WTC11 (cell line): ENCODE measurements around the gene CST2.

Source experiments
- AFF4 ChIP-seq: sonication (generic); formaldehyde crosslinking; IDR thresholded peaks from 2 replicates; pipeline ENCODE4 v1.8.1; 2023; ENCODE audit warnings: mild to moderate bottlenecking, missing genetic modification reagents, borderline replicate concordance
- AR ChIP-seq: fragments of 250-450 bp; sonication (Bioruptor Pico); IDR thresholded peaks from 2 replicates; pipeline ENCODE4 v1.9.0; 2021; ENCODE audit warnings: mild to moderate bottlenecking
- CTCF ChIP-seq: fragments of 200-600 bp; IDR thresholded peaks from 2 replicates; pipeline ENCODE4 v1.8.0; 2022; ENCODE audit warnings: antibody characterized with exemption
- E2F5 ChIP-seq: sonication (generic); formaldehyde crosslinking; IDR thresholded peaks from 2 replicates; pipeline ENCODE4 v1.8.1; 2022; ENCODE audit warnings: mild to moderate bottlenecking, moderate library complexity, missing genetic modification reagents
- ETV6 ChIP-seq: sonication (generic); formaldehyde crosslinking; IDR thresholded peaks from 2 replicates; pipeline ENCODE4 v1.8.1; 2022; ENCODE audit warnings: mild to moderate bottlenecking, missing genetic modification reagents
- FOXK1 ChIP-seq: sonication (generic); formaldehyde crosslinking; IDR thresholded peaks from 2 replicates; pipeline ENCODE4 v1.8.0; 2022; ENCODE audit warnings: mild to moderate bottlenecking, moderate library complexity, missing genetic modification reagents
- GABPB1 ChIP-seq: sonication (generic); formaldehyde crosslinking; IDR thresholded peaks from 2 replicates; pipeline ENCODE4 v1.8.1; 2023; ENCODE audit warnings: mild to moderate bottlenecking, missing genetic modification reagents
- GRHL2 ChIP-seq: fragments of 250-450 bp; sonication (Bioruptor Pico); IDR thresholded peaks from 2 replicates; pipeline ENCODE4 v1.8.0; 2022; ENCODE audit warnings: mild to moderate bottlenecking, moderate library complexity; ENCODE audit not compliant: insufficient replicate concordance, severe bottlenecking
- HMGXB4 ChIP-seq: sonication (generic); formaldehyde crosslinking; IDR thresholded peaks from 2 replicates; pipeline ENCODE4 v1.8.1; 2023; ENCODE audit warnings: mild to moderate bottlenecking, moderate library complexity, missing genetic modification reagents
- MAX ChIP-seq: sonication (generic); formaldehyde crosslinking; IDR thresholded peaks from 2 replicates; pipeline ENCODE4 v1.8.0; 2022; ENCODE audit warnings: mild to moderate bottlenecking, missing genetic modification reagents
- SP1 ChIP-seq: sonication (generic); formaldehyde crosslinking; conservative IDR thresholded peaks from 2 replicates; pipeline ENCODE4 v1.8.1; 2022; ENCODE audit warnings: missing genetic modification reagents
- USF1 ChIP-seq: sonication (generic); formaldehyde crosslinking; IDR thresholded peaks from 2 replicates; pipeline ENCODE4 v1.8.0; 2022; ENCODE audit warnings: mild to moderate bottlenecking, missing genetic modification reagents

GRCh38 chr20:23783447-23783846 is 43.1 kb downstream of the CST2 start:
- TF ChIP-seq USF1 (CRISPR knock-in tag) (no peak), MAX (no peak), AR (CRISPR knock-in tag) (no peak), SP1 (CRISPR knock-in tag) (no peak), CTCF (no peak), GRHL2 (CRISPR knock-in tag) (no peak), E2F5 (no peak), AFF4 (CRISPR knock-in tag) (no peak), GABPB1 (no peak), FOXK1 (no peak), ETV6 (CRISPR knock-in tag) (no peak), HMGXB4 (no peak)
